HG02623 (cell line): ENCODE data around the gene ZWINT.
A peak's percentile ranks its signal among the peaks of the same experiment; 100 is the strongest.

Source experiments
- ATAC-seq: cut with Tn5 transposase; IDR thresholded peaks from one replicate; pipeline ENCODE4 v1.9.1; 2021; ENCODE audit warnings: moderate library complexity; ENCODE audit not compliant: unreplicated experiment

ZWINT gene, protein sequence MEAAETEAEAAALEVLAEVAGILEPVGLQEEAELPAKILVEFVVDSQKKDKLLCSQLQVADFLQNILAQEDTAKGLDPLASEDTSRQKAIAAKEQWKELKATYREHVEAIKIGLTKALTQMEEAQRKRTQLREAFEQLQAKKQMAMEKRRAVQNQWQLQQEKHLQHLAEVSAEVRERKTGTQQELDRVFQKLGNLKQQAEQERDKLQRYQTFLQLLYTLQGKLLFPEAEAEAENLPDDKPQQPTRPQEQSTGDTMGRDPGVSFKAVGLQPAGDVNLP

DNA sequence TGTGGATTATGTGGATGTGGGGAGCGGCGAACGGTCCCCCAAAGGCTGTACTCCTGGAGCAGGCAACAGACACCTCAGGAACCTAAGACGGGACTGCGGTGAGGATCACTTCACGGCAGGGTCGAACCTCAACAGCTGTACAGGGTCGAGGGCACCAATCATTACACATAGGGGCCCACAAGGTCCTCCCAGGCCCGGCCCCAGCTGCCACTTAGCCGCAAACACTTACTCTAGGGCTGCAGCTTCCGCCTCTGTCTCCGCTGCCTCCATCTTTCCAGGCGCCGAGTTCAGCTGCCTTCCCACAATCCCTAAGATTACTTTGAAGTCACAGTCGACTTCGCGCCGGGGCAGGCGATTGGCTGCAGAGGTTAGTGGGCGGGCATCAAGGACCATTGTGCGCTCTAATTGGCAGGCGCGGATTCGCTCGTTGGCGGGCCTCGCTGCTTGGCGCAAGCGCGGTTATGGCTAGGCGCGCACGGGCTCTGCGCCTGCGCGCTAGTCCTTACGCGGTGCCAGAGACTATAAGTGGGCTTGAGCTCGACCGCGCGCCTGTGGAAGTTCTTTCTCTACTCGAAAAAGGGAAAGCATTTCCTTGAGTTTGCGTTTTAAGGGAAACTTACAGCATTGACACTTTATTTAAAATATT lies at the start of gene ZWINT:
Gene ZWINT (minus strand): TSS at position 293 of the 646 bp plus-strand sequence. CDS start 23 bp downstream, at position 270.
- ATAC-seq, result peak; percentile 98

DNA sequence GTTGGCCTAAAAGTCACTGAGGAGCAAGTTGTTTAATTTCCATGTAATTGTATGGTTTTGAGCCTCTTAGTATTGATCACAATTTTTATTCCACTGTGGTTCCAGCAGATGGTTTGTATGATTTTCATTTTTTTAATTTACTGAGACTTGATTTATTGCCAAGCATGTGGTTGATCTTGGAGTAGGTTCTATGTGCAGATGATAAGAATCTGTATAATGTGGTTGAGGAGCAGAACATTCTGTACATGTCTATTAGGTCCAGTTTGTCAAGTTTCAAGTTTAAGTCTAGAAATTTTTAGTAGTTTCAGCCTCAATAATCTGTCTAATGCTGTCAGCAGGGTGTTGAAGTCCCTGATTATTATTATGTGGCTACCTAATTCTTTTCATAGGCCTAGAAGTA lies 22.7 kb upstream of the ZWINT start:
- no peak for ATAC-seq

DNA sequence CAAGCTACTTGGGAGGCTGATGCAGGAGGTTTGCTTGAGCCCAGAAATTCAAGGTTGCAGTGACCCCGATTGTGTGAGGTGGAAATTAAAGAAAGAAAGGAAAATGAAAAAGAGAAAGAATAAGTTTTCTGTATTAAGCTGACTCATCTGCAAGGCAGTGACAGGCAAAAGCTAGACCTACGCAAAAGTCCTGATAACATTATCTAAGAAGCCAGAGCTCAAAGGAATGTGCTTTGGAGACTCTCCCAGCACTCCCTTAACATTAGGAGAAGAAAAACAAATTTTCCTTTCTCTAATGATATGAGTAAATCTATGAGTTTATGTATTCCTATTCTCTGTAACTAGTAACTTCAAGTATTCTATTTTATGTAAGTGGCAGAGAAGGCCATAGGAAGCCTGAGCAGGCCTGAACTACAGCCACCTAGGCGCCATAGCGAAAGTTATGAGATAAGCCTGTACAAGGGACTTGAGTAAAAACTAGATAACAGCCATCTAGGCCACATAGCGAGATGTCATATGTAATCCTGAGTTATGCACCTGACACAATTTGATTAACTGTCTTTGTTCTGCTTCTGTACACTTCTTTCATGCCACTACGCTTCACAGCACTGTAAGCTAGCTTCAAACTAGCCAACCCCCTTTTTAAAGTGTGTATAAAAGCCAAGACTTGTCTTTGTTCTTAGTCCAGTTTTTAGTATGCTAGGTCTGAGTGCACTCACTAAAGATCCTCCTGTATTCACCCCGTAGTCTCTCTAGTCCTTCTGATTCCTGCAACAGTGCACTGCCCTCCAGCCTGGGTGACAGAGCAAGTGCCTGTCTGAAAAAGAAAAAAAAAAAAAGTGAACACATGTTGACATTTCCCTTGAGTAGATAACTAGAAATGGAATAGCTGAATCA lies 9.4 kb upstream of the ZWINT start:
- no peak for ATAC-seq

DNA sequence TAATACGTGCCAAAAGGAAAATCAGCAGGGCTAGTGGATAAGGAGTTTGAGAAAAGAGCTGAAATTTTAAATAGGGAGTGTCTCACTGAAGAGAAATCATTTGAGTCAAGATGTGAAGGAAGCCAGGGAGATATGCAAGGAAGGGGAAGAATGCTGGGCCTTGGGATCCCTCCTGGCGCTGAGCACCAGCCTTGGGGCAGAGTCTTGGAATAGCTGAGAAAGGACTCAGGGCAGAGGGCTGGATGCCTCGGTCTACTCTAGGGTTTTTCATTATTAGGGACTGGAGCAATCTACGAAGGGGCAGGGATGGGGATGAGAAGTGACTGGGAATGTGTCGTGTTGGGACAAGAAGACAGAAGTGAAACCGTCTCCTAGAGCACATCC lies 484 bp downstream of the ZWINT start:
- no peak for ATAC-seq

DNA sequence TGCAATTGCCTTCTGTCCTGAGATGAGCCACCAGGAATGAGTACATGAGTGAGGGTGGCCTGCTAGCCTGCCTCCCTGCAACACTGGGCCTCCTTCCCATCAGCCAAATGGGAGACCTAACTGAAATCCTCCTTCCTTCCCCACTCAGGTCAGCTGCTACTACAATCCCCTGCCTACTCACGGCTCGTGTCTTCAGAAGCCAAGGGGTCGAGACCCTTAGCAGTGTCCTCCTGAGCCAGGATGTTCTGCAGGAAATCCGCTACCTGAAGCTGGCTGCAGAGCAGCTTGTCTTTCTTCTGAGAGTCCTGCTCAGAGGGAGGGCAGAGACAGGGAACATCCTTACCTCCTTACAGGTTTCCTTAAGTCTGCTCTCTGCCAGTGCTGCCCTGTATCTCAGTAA lies 1.2 kb downstream of the ZWINT start:
- ATAC-seq, result no peak

DNA sequence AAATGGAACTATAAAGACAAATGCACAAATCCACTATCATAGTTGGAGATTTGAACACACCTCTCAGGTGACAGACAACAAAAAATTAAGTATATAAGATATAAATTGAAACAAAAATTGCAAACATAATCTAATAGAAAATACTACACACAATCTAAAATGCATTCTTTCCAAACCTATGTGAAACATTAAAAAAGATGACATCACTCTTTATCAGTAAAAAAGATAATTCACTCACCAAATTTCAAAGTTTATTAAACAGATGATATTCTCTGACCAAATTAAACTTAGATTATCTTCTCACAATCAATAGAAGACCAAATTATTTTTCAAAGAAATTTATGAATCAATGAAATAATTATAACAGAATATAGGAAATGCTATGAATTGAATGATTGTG lies 4.0 kb downstream of the ZWINT start:
- ATAC-seq, result no peak

DNA sequence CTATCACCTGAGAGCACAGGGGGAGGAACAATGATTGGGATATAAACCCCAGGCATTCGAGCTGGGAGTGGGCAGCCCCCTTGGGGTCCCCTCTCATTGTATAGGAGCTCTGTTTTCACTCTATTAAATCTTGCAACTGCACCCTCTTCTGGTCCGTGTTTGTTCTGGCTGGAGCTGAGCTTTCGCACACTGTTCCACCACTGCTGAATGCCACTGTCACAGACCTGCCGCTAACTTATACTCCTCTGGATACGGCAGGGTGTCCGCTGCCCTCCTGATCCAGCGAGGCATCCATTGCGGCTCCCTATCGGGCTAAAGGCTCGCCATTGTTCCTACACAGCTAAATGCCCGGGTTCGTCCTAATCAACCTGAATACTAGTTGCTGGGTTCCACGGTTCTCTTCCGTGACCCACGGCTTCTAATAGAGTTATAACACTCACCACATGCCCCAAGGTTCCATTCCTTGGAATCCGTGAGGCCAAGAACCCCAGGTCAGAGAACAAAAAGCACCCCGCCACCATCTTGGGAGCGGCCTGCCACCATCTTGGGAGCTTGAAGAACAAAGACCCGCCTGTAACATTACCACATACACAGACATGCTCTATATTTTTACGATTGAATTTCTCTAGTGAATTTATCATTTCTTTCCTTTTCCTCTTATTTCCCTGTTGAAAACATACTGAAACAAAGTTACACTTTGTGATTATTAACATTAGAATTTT lies 9.0 kb downstream of the ZWINT start:
- ATAC-seq, result no peak

DNA sequence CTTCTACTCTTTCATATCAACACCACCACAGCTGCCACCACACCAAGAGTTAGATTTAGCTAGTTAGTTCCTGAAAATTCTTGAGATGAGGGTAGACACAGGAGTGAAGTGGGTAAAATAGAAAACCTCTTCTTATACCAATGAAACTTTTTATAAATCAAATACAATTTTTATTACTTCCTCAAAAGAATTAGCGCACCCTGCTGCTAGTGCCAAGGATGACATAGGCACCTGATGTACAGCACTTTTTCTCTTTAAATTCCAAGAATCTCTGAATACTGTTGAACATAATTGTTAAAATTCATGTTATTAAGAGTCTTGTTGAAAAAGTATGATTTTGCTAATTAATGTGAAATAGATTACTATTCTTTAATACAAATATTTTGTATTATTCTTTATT lies 11.4 kb downstream of the ZWINT start:
- ATAC-seq, result no peak

DNA sequence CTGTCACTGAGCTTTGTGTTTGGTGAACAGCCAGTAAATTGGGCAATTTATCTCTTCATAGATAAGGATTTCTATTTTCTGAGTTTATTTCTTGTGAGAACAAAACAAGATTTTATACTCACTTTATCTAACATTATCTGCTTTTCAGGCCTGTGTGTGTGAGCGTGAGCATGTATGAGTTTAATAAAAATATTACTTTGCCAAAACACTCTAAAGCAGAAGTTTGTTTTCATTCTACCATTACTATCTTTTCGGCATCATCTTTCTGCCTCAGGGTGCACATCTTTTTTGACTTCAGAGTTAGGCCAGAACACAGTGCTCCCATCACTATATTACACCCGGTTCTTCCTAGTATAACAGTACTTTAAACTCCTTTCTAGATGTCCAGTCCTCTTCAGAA lies 13.0 kb downstream of the ZWINT start:
- ATAC-seq, result no peak

DNA sequence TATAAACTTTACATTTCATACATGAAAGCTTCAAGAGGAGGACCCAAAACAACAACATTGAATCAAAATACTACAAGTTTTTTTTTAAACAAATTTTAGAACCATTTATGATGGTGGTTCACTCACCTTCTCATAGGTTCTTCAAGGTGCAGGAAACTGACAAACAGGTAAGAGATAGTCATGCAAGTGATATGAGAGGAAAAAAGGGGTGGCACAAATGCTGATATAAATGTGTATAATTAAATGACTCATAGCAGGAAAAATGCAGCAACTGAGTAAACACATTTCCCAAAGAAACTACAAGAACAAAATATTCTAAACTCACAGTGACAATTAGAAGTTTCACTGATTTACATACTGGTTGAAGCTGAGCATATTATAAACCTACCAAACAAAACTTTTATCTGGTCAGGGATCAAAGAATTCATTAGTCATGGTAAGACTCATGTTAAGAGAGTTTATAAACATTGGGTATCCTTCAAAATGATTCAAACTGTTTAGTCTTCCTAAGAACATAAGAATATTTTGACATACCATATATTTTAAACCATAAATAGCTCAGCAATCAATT lies 14.1 kb downstream of the ZWINT start:
- ATAC-seq, result no peak

DNA sequence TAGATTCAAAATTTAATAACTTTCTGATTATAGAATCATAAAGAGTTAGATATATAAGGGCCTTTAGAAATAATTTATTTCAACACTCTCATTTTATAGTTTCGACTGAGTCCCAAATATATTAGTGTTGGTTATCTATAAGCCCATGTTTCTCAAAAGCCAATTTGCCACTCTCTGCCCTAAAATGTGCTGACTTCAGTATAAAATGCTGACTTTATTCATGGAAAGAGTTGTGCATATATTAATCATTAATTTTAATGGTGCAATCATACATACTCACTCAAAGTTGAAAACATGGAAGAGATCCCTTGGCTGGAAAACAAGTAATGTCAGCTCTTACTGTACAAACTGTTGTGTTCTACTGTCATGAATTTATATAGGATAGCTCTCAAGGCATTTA lies 19.4 kb downstream of the ZWINT start:
- ATAC-seq, result no peak

DNA sequence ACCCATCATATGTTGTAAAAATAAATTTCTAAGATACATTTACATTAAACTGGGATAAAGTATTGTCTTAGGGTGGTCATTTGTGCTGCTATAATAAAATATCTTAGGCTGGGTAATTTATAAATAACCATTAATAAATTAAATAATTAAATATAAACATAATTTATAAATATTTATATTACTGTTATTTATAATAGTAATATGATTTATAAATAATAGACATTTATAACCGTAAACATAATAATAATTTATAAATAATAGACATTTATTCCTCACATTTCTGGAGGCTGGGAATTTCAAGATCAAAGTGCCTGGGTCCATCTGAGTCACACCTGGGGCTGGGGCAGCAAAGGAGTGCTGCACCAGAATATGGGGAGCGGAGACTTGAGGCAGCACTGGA lies 31.1 kb downstream of the ZWINT start:
- no peak for ATAC-seq

DNA sequence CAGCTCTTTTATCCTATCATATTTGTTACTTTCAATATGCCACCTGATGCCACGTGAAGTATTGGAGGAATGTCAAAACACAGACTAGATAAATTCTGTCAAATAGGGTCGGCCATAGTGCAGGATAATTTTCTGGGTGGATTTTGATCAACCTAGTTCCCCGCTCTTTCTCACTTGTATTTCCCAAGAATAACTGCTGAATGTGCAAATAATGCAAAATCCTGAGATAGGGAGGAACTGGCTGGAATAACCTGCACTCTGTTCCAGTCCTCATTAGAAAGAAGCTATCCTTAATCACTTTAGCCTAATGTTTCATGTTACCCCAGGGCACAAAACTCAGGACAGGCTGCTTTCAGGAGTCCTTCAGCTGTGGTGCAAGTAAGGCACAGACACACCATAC lies 33.9 kb downstream of the ZWINT start:
- no peak for ATAC-seq

DNA sequence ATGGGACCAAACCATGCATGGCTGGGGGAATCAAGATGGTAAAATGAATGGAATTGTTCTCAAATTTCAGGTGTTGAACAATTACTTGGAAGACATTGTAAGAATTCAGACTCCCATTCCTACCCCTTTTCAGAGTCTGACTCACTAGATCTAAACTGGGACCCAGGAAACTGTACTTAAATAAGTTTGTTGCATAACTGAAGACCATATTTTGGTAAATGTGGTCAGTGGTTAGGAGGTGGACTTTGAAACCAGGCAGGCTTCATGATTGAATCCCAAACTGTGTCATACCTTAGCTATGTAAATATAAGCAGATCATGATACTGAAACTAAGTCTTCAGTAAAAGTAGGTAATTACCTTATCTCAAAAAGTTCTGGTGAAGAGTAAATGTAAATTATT lies 41.7 kb downstream of the ZWINT start:
- peak; percentile 90 for ATAC-seq

DNA sequence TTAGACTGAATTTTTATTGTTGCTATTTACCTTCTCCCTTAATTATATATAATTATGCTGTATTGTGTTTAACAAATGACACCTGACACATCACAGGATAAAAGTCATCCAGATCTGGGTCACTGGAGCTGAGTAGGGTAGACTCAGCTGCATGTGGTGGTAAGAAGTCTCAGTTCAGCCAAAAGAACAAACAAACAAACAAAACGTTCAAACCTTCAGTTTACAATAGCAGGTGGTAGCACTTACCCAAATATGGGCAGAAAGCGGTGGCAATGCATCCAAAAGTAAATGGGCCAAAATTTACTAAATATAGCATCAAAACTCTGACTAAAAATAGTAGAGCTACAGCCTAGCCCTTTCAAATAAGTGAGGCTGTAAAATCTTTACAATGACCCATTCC lies 42.2 kb downstream of the ZWINT start:
- ATAC-seq, result peak; percentile 7

DNA sequence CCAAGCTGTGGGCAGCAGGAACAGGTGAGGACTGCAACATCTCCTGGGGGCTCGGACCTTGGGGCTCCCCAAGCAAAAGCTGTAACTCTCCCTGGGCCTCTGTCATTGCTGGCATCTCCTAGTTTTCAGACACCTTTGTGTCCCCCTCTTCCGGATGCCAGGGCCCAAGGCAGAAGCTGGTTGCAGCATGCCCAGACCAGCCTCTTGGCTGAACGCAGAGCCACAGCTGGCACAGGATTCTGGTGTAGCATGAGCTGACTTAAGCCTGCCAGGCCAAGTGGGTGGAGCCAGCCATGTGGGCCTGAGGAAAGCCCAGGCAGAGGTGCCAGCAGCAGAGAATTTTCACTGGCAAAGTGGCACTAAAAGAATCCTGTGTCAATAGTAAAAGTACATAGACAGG lies 43.5 kb downstream of the ZWINT start:
- ATAC-seq, result no peak

DNA sequence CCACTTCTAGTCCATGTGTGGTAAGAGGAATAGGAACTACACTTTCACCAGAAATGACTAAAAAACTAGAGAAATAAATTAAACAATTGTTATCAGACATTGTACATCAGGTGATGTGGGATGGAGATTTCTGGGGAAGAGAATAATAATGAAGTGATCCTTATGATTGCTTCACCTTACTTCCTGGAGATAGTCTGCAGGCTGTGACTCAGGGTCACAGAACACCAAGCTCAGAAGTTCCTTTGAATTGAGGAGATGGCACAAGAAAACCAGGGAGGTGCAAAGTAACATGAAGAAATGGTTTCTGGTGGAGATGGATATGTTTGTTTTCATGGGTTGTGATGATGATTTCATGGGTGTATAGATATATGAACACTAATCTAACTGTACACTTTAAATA lies 44.5 kb downstream of the ZWINT start:
- no peak for ATAC-seq
